Osteocyte (in vitro differentiated cells): ENCODE measurements around the gene NUTM2D. TPM values are rescaled to one million over a fixed set of nuclear protein-coding genes. Genes with fewer than 3 reads are reported as not detected.
"Not testable (repeated sequence)": the region's sequence is repeated elsewhere in the genome, so short reads cannot be mapped to it uniquely, and the experiment has no call there.

ENCODE experiments used
- DNase-seq: peaks from one replicate; pipeline ENCODE4 v3.0.0; 2021; ENCODE audit warnings: mixed read lengths; ENCODE audit not compliant: unreplicated experiment; ENCODE audit errors: extremely low spot score
- H3K27ac Mint-ChIP-seq: one replicate; pipeline ENCODE4 v1.8.0; 2021; ENCODE audit warnings: mild to moderate bottlenecking, mixed read lengths; ENCODE audit not compliant: unreplicated experiment
- H3K27me3 Mint-ChIP-seq: one replicate; pipeline ENCODE4 v1.8.0; 2021; ENCODE audit warnings: mixed read lengths; ENCODE audit not compliant: unreplicated experiment
- H3K36me3 Mint-ChIP-seq: one replicate; pipeline ENCODE4 v1.8.0; 2021; ENCODE audit warnings: mixed read lengths; ENCODE audit not compliant: unreplicated experiment
- H3K4me1 Mint-ChIP-seq: one replicate; pipeline ENCODE4 v1.8.0; 2021; ENCODE audit warnings: mixed read lengths; ENCODE audit not compliant: unreplicated experiment
- H3K4me3 Mint-ChIP-seq: one replicate; pipeline ENCODE4 v1.8.0; 2021; ENCODE audit warnings: mild to moderate bottlenecking, moderate library complexity, mixed read lengths; ENCODE audit not compliant: unreplicated experiment
- H3K9me3 Mint-ChIP-seq: one replicate; pipeline ENCODE4 v1.8.0; 2021; ENCODE audit warnings: mixed read lengths; ENCODE audit not compliant: unreplicated experiment
- long read RNA-seq: library from polyadenylated mRNA; unstranded; transcript quantifications from one replicate; pipeline ENCODE4 v2.0.0, GENCODE V29; 2021
- total RNA-seq: library from RNA; stranded (reverse); gene quantifications from 2 replicates; pipeline ENCODE4 v1.2.1, GENCODE V29; 2021

Gene NUTM2D, protein sequence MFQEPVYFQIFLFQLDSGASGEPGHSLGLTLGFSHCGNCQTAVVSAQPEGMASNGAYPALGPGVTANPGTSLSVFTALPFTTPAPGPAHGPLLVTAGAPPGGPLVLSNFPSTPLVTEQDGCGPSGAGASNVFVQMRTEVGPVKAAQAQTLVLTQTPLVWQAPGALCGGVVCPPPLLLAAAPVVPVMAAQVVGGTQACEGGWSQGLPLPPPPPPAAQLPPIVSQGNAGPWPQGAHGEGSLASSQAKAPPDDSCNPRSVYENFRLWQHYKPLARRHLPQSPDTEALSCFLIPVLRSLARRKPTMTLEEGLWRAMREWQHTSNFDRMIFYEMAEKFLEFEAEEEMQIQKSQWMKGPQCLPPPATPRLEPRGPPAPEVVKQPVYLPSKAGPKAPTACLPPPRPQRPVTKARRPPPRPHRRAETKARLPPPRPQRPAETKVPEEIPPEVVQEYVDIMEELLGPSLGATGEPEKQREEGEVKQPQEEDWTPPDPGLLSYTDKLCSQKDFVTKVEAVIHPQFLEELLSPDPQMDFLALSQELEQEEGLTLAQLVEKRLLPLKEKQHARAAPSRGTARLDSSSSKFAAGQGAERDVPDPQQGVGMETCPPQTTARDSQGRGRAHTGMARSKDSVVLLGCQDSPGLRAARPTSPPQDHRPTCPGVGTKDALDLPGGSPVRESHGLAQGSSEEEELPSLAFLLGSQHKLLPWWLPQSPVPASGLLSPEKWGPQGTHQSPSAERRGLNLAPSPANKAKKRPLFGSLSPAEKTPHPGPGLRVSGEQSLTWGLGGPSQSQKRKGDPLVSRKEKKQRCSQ
- 6.8 and 6.9 TPM in 2 replicates for total RNA-seq
- long read RNA-seq = 0 reads

DNA sequence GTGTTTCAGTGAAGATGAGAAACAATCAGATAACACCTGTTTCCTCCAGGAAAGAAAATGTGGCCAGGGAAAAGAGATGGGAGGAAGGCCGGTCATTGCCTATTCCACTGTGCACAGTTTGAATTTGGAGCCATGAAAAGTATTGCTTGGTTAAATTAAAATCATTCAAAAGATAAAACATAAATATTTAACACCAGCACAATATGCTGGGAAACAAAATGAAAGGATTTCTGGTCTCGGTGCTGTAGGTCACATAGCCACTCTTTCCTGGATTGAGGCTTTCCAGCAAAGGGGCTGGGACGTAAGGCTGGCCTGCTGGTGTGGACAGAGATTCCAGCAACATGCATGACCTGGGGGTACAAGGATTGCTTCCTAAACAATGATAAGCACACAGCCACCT, at the start of gene NUTM2D:
TSS of gene NUTM2D (plus strand) at position 301 of the 400 bp plus-strand sequence. CDS start 522 bp downstream, outside the sequence.
- not testable (repeated sequence) for H3K9me3 Mint-ChIP-seq, H3K4me3 Mint-ChIP-seq, H3K4me1 Mint-ChIP-seq, H3K27ac Mint-ChIP-seq, H3K36me3 Mint-ChIP-seq, DNase-seq, H3K27me3 Mint-ChIP-seq

DNA sequence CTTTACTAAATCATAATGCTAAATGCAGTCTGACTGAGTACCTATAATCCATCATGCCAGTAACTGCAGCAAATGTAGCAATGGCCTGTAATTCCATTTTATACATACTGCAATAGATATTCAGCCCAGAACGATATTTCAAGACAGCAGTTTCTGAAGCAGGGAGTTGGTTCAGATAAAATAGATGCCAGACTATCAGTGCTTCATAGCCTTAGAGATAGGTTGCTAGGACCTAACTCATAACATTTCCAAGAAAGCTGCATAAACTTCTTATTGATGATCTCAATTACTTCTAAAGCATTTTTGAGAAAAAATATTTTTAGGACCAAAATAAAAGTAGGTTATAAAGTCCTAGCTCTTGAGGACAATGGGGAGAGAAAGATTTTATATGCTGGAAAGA, 48.8 kb upstream of the NUTM2D start:
- DNase-seq, H3K9me3 Mint-ChIP-seq, H3K27me3 Mint-ChIP-seq, H3K4me3 Mint-ChIP-seq, H3K4me1 Mint-ChIP-seq, H3K36me3 Mint-ChIP-seq, H3K27ac Mint-ChIP-seq: not testable (repeated sequence)

DNA sequence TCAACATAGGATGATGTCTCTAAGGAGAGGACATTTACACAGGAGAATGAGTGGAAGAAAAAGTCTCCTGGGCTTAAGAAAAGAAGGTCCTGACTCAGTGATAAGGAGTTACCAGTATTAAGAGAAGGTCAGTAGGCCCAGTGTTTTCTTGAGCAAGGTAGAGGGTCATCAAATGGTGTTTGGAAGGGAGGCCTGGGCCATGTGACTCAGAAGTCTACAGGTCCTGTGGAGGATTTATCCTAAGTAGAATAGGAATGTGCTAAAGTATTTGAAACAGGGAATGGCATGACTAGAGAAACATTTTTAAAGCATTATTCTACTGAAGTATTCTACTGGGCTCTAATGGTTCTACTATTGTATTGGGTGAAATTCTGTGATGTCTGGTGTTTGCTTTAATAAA, 47.9 kb upstream of the NUTM2D start:
- DNase-seq = not testable (repeated sequence)

DNA sequence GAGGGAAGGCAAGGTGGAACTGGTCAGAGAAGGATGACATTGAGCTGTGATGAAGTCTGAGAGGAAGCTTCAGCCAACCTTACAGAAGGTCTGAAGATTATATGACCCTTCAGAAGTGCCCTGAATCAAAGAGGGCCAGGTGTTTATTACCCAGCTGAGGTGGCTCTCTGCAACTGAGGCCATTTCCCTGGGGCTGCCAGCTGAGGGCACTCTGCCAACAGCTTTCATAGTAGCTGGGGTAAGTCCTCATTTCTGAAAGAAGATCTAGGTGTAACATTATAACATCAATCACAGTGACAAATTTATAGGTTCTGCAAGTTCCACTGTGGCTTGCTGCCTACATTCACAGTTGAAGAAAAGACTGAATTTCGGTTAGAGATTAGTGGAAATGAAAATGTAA, 46.0 kb upstream of the NUTM2D start:
- not testable (repeated sequence) for H3K36me3 Mint-ChIP-seq, H3K27ac Mint-ChIP-seq, H3K4me1 Mint-ChIP-seq, H3K9me3 Mint-ChIP-seq, DNase-seq, H3K4me3 Mint-ChIP-seq, H3K27me3 Mint-ChIP-seq

More for the DNA sequence above, 47.9 kb upstream of the NUTM2D start:
- not testable (repeated sequence) for H3K27me3 Mint-ChIP-seq, H3K4me1 Mint-ChIP-seq, H3K36me3 Mint-ChIP-seq, H3K27ac Mint-ChIP-seq, H3K4me3 Mint-ChIP-seq, H3K9me3 Mint-ChIP-seq

DNA sequence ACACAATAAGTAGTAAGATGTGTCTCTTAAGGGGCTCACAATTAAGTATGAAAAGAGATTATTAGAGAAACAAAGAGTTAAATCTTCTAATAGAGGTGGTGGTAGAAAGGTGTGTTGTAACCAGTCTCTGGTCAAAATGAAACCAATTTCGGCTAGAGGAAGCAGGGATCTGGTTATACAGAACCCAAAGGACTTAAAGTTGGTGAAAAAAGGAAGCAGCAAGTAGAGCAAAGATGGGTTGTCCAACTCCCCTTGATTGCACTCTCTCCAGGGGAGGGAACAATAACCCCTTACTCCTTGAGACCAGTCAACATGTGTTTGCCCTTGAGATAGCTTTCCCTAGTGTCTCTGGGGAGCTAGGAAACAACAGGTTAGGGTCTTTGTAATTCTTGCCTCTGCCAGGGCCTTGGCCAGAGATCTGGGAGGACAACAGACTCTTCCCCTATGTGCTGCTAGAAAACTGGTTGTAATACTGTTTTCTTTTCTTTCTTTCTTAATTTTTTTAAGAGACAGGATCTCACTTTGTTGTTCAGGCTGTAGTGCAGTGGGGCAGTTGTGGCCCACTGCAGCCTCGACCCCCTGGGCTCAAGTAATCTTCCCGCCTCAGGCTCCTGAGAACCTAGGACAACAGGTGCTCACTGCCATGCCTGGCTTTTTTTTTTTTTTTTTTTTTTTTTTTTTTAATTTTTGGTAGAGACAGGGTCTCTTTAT, 43.7 kb upstream of the NUTM2D start:
- H3K4me3 Mint-ChIP-seq, H3K9me3 Mint-ChIP-seq, H3K27ac Mint-ChIP-seq, H3K36me3 Mint-ChIP-seq, H3K4me1 Mint-ChIP-seq, H3K27me3 Mint-ChIP-seq, DNase-seq: not testable (repeated sequence)

DNA sequence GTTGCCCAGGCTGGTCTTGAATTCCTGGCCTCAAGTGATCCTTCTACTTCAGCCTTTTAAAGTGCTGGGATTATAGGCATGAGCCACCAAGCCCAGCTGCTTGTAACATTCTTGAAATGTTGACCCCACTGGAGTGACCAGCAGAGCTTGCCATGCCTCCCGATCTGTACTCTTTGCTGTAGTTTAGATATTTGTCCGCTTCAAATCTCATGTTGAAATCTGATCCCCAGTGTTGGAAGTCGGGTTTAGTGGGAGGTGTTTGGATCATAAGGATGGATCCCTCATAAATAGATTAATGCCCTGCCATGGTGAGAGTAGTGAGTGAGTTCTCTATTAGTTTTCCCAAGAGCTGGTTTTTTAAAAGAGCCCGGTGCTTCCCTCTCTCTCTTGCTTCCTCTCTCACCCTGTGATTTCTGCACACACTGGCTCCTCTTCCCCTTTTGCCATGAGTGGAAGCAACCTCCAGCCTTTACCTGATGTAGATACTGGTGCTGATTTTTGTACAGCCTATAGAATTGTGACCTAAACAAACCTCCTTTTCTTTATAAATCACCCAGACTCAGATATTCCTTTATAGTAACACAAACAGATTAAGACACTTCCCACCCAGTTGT, 43.1 kb upstream of the NUTM2D start:
- H3K36me3 Mint-ChIP-seq, H3K4me1 Mint-ChIP-seq, H3K27ac Mint-ChIP-seq, H3K9me3 Mint-ChIP-seq, H3K4me3 Mint-ChIP-seq, DNase-seq, H3K27me3 Mint-ChIP-seq: not testable (repeated sequence)

DNA sequence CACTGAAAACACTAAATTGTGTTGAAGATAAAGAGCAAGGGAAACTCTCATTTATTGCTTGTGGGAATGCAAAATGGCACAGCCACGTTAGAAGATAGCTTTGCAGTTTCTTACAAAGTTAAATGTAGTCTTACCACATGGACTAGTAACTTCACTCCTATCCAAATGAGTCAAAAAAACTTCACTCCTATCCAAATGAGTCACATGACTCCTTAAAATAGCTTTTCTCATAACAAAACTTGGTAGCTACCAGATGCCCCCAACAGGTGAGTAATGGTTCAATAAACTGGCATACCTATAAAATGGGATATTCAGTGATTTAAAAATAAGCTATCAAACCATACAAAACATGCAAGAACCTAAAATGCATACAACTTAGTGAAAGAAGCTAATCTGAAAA, 36.0 kb upstream of the NUTM2D start:
- not testable (repeated sequence) for DNase-seq, H3K9me3 Mint-ChIP-seq, H3K27ac Mint-ChIP-seq, H3K36me3 Mint-ChIP-seq, H3K4me1 Mint-ChIP-seq, H3K27me3 Mint-ChIP-seq, H3K4me3 Mint-ChIP-seq

DNA sequence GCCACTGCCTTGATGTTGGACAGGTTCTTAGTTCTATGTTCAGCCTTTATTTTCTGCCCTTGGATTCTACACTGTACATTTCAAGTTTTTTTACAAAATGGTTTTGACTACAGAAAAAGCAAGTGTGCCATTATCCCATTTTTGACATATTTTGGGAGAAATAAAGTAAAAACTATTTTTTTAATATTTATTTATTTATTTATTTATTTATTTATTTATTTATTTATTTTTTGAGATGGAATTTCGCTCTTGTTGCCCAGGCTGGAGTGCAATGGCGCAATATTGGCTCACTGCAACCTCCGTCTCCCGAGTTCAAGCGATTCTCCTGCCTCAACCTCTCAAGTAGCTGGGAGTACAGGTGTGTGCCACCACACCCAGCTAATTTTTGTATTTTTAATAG, 33.0 kb upstream of the NUTM2D start:
- not testable (repeated sequence) for DNase-seq, H3K36me3 Mint-ChIP-seq, H3K4me3 Mint-ChIP-seq, H3K27me3 Mint-ChIP-seq, H3K27ac Mint-ChIP-seq, H3K4me1 Mint-ChIP-seq, H3K9me3 Mint-ChIP-seq

DNA sequence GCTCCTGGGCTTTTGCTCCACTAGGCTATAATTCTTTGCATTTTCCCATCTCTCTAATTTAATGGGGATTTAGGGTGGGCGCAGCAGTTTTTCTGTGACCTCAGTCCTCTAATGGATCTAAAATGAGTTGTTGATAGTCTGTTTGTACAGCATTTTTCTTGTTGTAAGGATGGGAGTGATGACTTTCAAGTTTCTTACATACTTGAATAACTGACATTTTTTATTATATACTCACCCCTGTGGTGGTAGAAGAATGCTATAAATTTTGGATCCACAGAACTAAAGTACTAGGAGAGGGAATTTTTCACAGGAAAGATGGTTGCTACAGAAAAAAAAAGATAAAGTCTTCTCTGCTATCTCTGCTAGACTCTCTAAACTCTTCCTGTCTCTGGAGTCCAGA, 29.6 kb upstream of the NUTM2D start:
- not testable (repeated sequence) for H3K9me3 Mint-ChIP-seq, H3K27me3 Mint-ChIP-seq, DNase-seq, H3K36me3 Mint-ChIP-seq, H3K4me3 Mint-ChIP-seq
- H3K27ac Mint-ChIP-seq = peak overlapping the region; percentile 52
- H3K4me1 Mint-ChIP-seq = peaks cover 13% of the 10 kb centered on the region

DNA sequence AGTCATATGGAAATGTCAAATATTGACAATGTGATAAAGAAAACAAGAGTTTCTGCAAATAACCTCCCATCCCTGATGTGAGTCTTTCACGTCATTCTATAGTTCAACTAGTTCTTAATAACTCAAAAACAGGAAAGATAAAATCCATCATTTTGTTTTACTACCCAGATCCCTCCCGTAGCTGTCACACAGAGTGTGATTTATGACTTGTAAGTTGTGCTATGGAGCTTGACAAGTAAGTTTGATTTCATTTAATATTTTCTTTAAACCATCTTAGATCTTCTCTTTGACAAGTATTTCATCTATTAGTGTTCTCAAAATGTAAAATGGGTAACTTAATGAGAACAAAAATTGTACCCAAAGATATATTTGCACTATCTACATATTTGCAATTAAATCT, 28.4 kb upstream of the NUTM2D start:
- not testable (repeated sequence) for DNase-seq, H3K27ac Mint-ChIP-seq, H3K4me3 Mint-ChIP-seq, H3K27me3 Mint-ChIP-seq, H3K36me3 Mint-ChIP-seq, H3K9me3 Mint-ChIP-seq
- peaks cover 13% of the 10 kb centered on the region for H3K4me1 Mint-ChIP-seq

DNA sequence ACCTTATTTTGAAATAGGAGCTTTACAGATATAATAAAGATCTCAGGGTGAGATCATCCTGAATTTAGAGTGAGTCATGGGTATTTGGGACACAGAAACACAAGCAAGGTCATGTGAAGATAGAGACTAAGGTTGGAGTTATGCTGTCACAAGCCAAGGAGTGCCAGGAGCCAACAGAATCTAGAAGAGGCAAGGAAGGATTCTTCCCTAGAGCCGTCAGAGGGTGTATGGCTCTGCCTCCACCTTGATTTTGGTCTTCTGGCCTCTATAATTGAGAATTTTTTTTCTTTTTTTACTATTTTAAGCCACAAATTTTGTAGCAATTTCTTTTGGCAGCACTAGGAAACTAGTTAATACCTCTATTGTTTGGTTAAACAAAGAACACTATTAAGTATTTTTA, 24.9 kb upstream of the NUTM2D start:
- not testable (repeated sequence) for H3K36me3 Mint-ChIP-seq, H3K4me3 Mint-ChIP-seq, DNase-seq, H3K27me3 Mint-ChIP-seq, H3K9me3 Mint-ChIP-seq, H3K27ac Mint-ChIP-seq
- peaks cover 14% of the 10 kb centered on the region for H3K4me1 Mint-ChIP-seq
